Cardiac septum (tissue), 1 donor: ENCODE measurements around the gene PPIH. TPM values are rescaled to one million over a fixed set of nuclear protein-coding genes. Genes with fewer than 3 reads are reported as not detected.
A peak's percentile ranks its signal among the peaks of the same experiment; 100 is the strongest.
"Not testable (repeated sequence)": the region's sequence is repeated elsewhere in the genome, so short reads cannot be mapped to it uniquely, and the experiment has no call there.

Experiments used
- DNase-seq: peaks from one replicate; pipeline ENCODE4 v3.0.0-alpha.2; 2020; ENCODE audit warnings: low spot score
- intact Hi-C: fragments of 100-400 bp; cut with DNase I; formaldehyde crosslinking; loops from one replicate; pipeline ENCODE4 v1.14.0; 2022
- long read RNA-seq: library from polyadenylated mRNA; unstranded; transcript quantifications from one replicate; pipeline ENCODE4 v2.0.0, GENCODE V29; 2021
- total RNA-seq: library from RNA; stranded (reverse); fragmentation: NEBNext Ultra II Directional; extraction: Animal tissue kit (Norgen Biotek cat#: 25700); gene quantifications from one replicate; pipeline ENCODE4 v1.2.1, GENCODE V29; 2021
- donor health status: DM: no; HTN: no; CAD: no.

PPIH gene
- 18.3 TPM for total RNA-seq
- long read RNA-seq, transcript PPIH-201 (10 exons, 752 nt) = major isoform, 5 of 8 reads
- long read RNA-seq, partial matches to known transcripts = 0 of 8 reads
- long read RNA-seq, other reads (novel, unspliced or antisense) = 3 of 8 reads

GRCh38 chr1:42657981-42658876, at the start of gene PPIH:
TSS of gene PPIH (plus strand) at chr1:42658423. CDS start at chr1:42658447, 24 bp downstream.
- DNase-seq = peak; percentile 98
- intact Hi-C loops = loop anchor here (1.0 kb wide), 1 partner anchor 24 kb away; the partner anchor contains the start of gene YBX1

- intact Hi-C loops = no loop called here
- no peak for DNase-seq
These were observed 44.5 kb upstream of the PPIH start for GRCh38 chr1:42613803-42614131.

- intact Hi-C loops = no loop called here
- no peak for DNase-seq
These were observed 39.4 kb upstream of the PPIH start for GRCh38 chr1:42618866-42619265.

- intact Hi-C loops = no loop called here
These were observed 37.9 kb upstream of the PPIH start for GRCh38 chr1:42620307-42620706.

GRCh38 chr1:42621180-42621579, 37.0 kb upstream of the PPIH start:
- intact Hi-C loops, DNase-seq: not testable (repeated sequence)

More at GRCh38 chr1:42620307-42620706, 37.9 kb upstream of the PPIH start:
- DNase-seq = no peak

- DNase-seq, intact Hi-C loops: not testable (repeated sequence)
These were observed 31.0 kb upstream of the PPIH start for GRCh38 chr1:42627205-42627604.

GRCh38 chr1:42639116-42639515, 19.1 kb upstream of the PPIH start:
- intact Hi-C loops = no loop called here
- DNase-seq = no peak

GRCh38 chr1:42646056-42646455, 12.2 kb upstream of the PPIH start:
- no peak for DNase-seq
- intact Hi-C loops = no loop called here

GRCh38 chr1:42657201-42657600, 1.0 kb upstream of the PPIH start:
- intact Hi-C loops = no loop called here
- DNase-seq = no peak

- DNase-seq = no peak
- intact Hi-C loops = loop anchor here (1.0 kb wide), 1 partner anchor 23 kb away; the partner anchor contains the start of gene YBX1
These were observed 684 bp downstream of the PPIH start for GRCh38 chr1:42658877-42659337.

- intact Hi-C loops = no loop called here
- no peak for DNase-seq
These were observed 2.8 kb downstream of the PPIH start for GRCh38 chr1:42660907-42661500.

- no peak for DNase-seq
- intact Hi-C loops = no loop called here
These were observed 11.7 kb downstream of the PPIH start for GRCh38 chr1:42669936-42670335.

GRCh38 chr1:42670425-42670824, 12.2 kb downstream of the PPIH start:
- no peak for DNase-seq
- intact Hi-C loops = no loop called here

GRCh38 chr1:42674214-42674613, 16.0 kb downstream of the PPIH start:
- DNase-seq = no peak
- intact Hi-C loops = no loop called here

GRCh38 chr1:42674682-42675081, 16.5 kb downstream of the PPIH start:
- intact Hi-C loops = no loop called here
- no peak for DNase-seq

- no peak for DNase-seq
- intact Hi-C loops = no loop called here
These were observed 17.2 kb downstream of the PPIH start for GRCh38 chr1:42675467-42675866.

GRCh38 chr1:42676534-42677087, 18.4 kb downstream of the PPIH start:
- intact Hi-C loops = no loop called here
- no peak for DNase-seq

- DNase-seq = no peak
- intact Hi-C loops = no loop called here
These were observed 21.3 kb downstream of the PPIH start for GRCh38 chr1:42679364-42679983.

GRCh38 chr1:42680055-42680454, 21.8 kb downstream of the PPIH start:
- no peak for DNase-seq
- intact Hi-C loops = loop anchor here (5.0 kb wide), 1 partner anchor 87 kb away; the partner anchor contains the start of genes C1orf50 and P3H1
